Prostate gland (tissue), 2 donors: ENCODE results near the gene CLEC16A.

Experiments
- CTCF ChIP-seq, 4 experiments: fragments of 200-600 bp in 2 of 4; fragments of 450-650 bp in 2 of 4; sonication (generic) in 2 of 4; IDR thresholded peaks; 1 replicate in 3 of 4; 2 replicates in 1 of 4; pipeline ENCODE4 v1.5.1; 2016 to 2019; ENCODE audit warnings: antibody characterized with exemption in 4 of 4, mild to moderate bottlenecking in 2 of 4, moderate library complexity in 2 of 4
- POLR2AphosphoS5 ChIP-seq: sonication (generic); formaldehyde crosslinking; IDR thresholded peaks from one replicate; pipeline ENCODE4 v1.6.1; 2017; ENCODE audit warnings: antibody characterized with exemption

GRCh38 chr16:10897134-10897533 lies 47.2 kb upstream of the CLEC16A start:
- TF ChIP-seq POLR2AphosphoS5 = no peak
- no peak for TF ChIP-seq CTCF (IDR thresholded peaks at IDR 0.05)
